NCI-H1417 treated with DMSO at 0.1 percent for 48 hours (cell line): ENCODE data around the gene BEAN1.

Experiments
- DNase-seq: peaks from one replicate; lab custom pipeline; 2025; lab: John Stamatoyannopoulos, UW

BEAN1 gene

GRCh38 chr16:66470556-66470955, 43.5 kb downstream of the BEAN1 start:
- DNase-seq, result no peak

GRCh38 chr16:66471264-66471663, 44.2 kb downstream of the BEAN1 start:
- DNase-seq, result no peak

- no peak for DNase-seq
Measured at GRCh38 chr16:66471716-66472393, 44.8 kb downstream of the BEAN1 start.

GRCh38 chr16:66473051-66473571, 46.0 kb downstream of the BEAN1 start:
- no peak for DNase-seq

GRCh38 chr16:66473654-66474519, 46.8 kb downstream of the BEAN1 start:
- no peak for DNase-seq

GRCh38 chr16:66474750-66475199, 47.7 kb downstream of the BEAN1 start:
- DNase-seq, result no peak

GRCh38 chr16:66475232-66475631, 48.1 kb downstream of the BEAN1 start:
- DNase-seq, result no peak

- no peak for DNase-seq
Measured at GRCh38 chr16:66476328-66477027, 49.4 kb downstream of the BEAN1 start.

- DNase-seq, result no peak
Measured at GRCh38 chr16:66477028-66477515, 50.0 kb downstream of the BEAN1 start.

GRCh38 chr16:66478733-66479511, 51.8 kb downstream of the BEAN1 start:
- no peak for DNase-seq

- no peak for DNase-seq
Measured at GRCh38 chr16:66479661-66480264, 52.7 kb downstream of the BEAN1 start.

GRCh38 chr16:66480265-66481080, 53.4 kb downstream of the BEAN1 start:
- DNase-seq, result no peak

GRCh38 chr16:66481081-66481942, 54.2 kb downstream of the BEAN1 start:
- no peak for DNase-seq

GRCh38 chr16:66481943-66482390, 54.9 kb downstream of the BEAN1 start:
- no peak for DNase-seq

- no peak for DNase-seq
Measured at GRCh38 chr16:66483689-66484452, 56.8 kb downstream of the BEAN1 start.

GRCh38 chr16:66484453-66485213, 57.5 kb downstream of the BEAN1 start:
- no peak for DNase-seq

- no peak for DNase-seq
Measured at GRCh38 chr16:66485376-66485775, 58.3 kb downstream of the BEAN1 start.
